Activated T-cell treated with anti-CD3 and anti-CD28 coated beads for 48 hours (primary cell): ENCODE data around the gene ZNF174.

Source experiments
- DNase-seq: peaks from one replicate; pipeline ENCODE4 v3.0.0-alpha.2; 2020; ENCODE audit warnings: low read depth

Gene ZNF174

DNA sequence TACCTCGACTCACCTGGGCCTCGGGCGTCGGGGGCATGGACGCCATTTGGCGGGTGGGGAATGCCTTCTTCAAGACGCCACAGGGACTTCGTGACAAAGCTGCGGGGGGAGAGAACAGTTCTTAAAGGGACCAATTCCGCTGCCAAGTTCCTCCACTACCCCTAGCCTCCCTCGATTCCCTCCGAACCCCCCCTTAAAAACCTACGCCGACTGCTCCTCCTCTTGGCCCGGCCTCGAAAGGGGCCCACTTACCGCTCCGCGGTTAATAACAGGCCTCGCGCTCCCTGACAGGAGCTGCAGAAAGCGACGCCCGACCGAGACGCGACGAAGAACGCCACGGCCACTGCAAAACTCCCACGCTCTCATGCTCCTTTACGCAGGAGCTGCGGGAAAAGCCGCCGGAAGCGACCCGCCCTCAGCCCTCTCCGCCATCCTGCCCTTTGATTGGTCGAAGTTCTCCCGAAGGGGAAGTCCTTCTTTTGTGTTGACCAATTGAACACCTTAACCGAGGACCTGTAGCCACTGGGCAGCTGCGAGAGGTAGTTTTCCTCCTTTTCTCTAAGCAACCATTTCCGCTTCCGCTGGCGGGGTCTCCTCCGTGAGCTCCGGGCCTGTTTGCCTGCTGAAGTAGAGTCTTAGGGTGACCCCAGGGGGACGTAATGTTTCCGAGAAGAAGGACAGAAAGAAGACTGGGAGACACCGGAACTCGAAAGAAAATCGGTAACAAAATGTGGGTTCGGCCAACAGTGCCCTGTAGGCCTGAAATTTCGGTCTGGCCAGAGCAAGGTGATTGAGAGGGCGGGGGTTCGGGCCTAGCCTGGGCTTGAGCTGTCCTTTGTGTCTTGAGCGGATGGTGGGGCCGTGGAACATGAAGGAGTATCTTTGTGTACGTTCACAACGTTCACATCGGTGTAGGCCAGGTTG lies 42.4 kb downstream of the ZNF174 start, which contains the start of the genes NAA60 and ZNF597:
Gene NAA60 (plus strand): TSS at position 573 of the 924 bp plus-strand sequence. CDS start 32,548 bp downstream, outside the sequence.
Gene ZNF597 (minus strand): TSS at position 397 of the 924 bp plus-strand sequence. CDS start 351 bp downstream, at position 46.
- peak; percentile 76 for DNase-seq

GRCh38 chr16:3444032-3444388 lies 43.0 kb downstream of the ZNF174 start:
- DNase-seq: no peak

GRCh38 chr16:3454093-3454492 lies 53.1 kb downstream of the ZNF174 start:
- DNase-seq: no peak

DNA sequence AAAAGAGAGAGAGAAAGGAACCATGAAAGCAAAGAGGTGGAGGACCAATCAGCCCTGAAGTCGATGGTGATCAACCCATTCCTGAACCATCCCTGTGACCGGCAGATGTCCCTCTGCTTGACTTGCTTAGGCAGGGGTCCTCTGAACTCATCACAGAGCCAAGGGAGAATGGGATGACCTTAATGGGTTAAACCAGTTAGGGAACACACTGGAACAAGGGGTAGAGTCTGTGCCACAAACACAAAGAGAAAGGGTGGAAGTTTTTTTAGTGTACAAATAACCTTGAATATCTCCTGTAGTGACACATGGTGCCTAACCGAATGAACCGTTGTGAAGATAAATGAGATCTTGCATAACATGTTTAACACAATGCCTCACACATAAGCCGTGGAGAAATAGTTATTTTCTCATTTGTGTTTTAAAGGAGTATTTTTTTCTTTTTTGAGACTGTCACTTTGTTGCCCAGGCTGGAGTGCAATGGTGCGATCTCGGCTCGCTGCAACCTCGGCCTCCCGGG lies 53.7 kb downstream of the ZNF174 start:
- DNase-seq: no peak

DNA sequence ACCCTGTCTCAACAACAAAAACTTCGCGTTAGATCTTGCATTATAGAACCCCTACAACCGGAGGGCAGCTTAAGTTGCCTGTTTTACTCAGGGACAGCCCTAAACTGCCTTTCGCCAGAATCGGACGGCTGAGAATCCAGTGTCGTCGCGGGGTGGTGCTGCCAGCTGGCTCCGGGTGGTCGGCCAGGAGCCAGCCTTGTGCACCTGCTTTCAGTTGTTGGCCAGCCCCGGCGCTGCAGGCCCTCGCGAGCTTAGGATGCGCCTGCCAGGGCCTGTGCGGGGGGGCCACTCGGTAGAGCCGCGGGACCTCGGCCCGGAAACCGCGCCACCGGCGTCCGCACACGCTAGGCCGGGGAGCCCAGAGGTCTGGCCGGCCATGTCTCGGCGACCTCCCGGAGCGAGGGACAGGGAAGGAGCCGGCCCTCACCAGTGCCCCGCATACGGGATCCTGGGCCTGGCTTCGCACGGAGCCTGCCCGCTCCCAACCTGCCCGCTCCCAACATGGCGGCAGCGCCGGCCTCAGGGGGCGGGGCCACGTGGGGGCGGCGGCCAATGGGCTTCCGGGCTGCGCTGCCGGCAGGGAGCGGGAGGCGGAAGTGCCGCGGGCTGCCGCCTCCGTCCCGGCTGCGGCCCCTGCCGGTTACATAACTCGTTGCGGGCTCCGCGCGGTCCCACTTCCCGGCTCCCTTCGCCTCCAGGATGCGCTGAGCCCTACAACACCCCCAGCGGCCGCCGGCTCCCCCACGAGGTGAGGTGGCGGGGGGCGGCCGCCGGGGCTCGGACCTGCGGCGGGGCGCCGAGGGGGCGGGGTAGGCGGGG lies 56.6 kb downstream of the ZNF174 start:
- DNase-seq: peak; percentile 88

GRCh38 chr16:3458278-3458851 lies 57.4 kb downstream of the ZNF174 start:
- DNase-seq: no peak

- DNase-seq: no peak
Measured at GRCh38 chr16:3458852-3459361, 57.9 kb downstream of the ZNF174 start.
